GM12878 (cell line): ENCODE data around the gene LTBP2.

ENCODE experiments used
- CHD1 ChIP-seq: IDR thresholded peaks from 2 replicates; pipeline ENCODE4 v1.6.1; 2012; ENCODE audit warnings: low read depth, low read length, improper control_type of control experiment
- CTCF ChIP-seq, 3 experiments: IDR thresholded peaks in 2 of 3; conservative IDR thresholded peaks in 1 of 3; 2 replicates each; pipeline ENCODE4 v1.5.1; 2011; ENCODE audit warnings: low read depth in 3 of 3, low read length in 3 of 3, mild to moderate bottlenecking in 3 of 3, control low read depth in 2 of 3, moderate library complexity in 2 of 3, inconsistent platforms in 1 of 3, mixed read lengths in 1 of 3; ENCODE audit not compliant: control insufficient read depth in 2 of 3, insufficient read depth in 1 of 3; ENCODE audit errors: extremely low read depth in 1 of 3
- FOXM1 ChIP-seq: IDR thresholded peaks from 2 replicates; pipeline ENCODE4 v1.6.1; 2012; ENCODE audit warnings: low read depth, mild to moderate bottlenecking, inconsistent platforms, low read length, moderate library complexity
- JUNB ChIP-seq: IDR thresholded peaks from 2 replicates; pipeline ENCODE4 v1.6.1; 2016; ENCODE audit warnings: antibody characterized with exemption, mild to moderate bottlenecking
- RFX5 ChIP-seq: IDR thresholded peaks from 2 replicates; pipeline ENCODE4 v1.6.1; 2011; ENCODE audit warnings: low read depth, low read length, improper control_type of control experiment

- no peak for TF ChIP-seq CHD1
- no peak for TF ChIP-seq FOXM1
- TF ChIP-seq CTCF (IDR thresholded peaks at IDR 0.05 in 2 of 3, conservative IDR thresholded peaks at IDR 0.05 in 1 of 3; ENCODE audit: control insufficient read depth in 2 of 3, extremely low read depth in 1 of 3, insufficient read depth in 1 of 3, low read depth in 3 of 3, low read length in 3 of 3) = no peak
- TF ChIP-seq JUNB = no peak
- TF ChIP-seq RFX5 = no peak
These were observed 40.6 kb downstream of the LTBP2 start for GRCh38 chr14:74571441-74571841.
